Suppressor macrophage treated with lipopolysaccharide for 1 hour (primary cell): ENCODE measurements around the gene COLEC12.

Source experiments
- DNase-seq, 3 donors: peaks; one replicate each; pipeline ENCODE4 v3.0.0-alpha.2; 2020 to 2022

The COLEC12 gene

DNA sequence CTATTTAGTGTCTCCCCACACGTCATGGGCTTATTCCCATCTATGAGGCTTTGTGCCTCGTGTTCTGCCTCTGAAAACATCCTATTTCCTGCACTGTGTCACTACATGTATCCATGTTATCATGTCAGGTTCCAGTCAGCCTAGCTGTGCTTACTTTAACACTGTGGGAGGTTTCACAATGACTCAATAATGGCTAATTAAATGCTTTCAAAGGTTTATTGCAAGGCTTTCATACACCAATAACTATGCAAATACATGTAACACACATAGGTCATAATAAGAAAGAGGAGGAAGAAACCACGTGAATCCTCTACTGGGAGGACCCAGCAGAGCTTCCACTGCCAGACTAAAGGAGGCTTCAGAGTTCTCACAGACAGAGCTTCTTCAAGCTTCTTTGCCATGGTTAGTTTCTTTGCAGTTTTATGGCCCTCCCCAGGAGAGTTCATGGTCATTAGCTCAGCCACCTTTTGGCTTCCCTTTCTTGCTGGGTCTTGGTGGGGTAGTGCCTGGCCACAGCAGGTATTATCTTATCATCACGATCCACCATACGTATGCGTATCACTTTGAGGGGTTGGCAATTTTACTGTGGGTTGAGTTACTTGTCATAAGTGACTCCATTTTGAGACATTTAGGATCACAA is 5.1 kb upstream of the COLEC12 start:
- DNase-seq: no peak

GRCh38 chr18:501406-501714 is 859 bp upstream of the COLEC12 start:
- DNase-seq: peak in 1 of 3 donors; percentile 16

- peak in 2 of 3 donors; percentile 42 to 61 for DNase-seq
Observed at GRCh38 chr18:499776-500631, 497 bp downstream of the COLEC12 start.

DNA sequence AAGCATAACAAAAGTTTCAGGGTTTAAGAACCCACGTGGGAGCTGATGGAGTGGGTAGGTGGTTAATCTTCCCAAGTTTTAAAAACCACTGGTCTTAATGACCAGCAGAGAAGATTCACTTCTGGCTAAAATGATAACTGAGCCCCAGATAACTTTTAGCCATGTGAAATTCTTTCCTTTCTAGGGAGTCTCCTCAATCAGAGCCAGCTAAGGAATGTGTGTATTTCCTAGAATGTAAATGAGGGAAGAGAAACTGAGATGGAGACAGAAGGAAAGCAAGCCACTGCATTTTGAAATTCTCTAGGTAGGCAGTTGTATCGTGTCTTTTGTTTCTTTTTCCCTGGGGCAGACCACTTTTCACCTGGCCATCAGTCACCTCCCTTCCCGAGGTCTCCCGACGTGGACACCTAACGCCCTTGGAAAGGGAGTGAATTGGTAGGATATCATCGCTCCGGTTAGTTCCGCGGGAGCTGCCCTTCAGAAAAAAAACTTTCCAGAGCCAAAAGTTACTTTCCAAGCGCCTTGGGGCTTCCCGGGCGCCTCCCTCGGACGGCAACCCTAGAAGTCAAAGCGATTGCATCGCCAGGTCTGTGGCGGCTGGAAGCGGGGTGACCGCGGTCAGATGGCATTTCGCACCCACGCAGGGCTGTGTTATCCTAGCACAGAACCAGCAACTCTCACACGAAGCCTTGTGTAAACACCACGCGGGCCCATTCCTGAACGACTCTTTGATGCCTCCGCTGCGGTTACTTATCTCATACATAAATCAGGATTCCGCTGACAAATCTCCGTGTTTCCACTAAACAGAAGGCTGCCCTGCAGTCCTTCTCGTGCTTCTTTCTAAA is 1.3 kb downstream of the COLEC12 start:
- peak; percentile 85 to 91 (median 86) for DNase-seq

DNA sequence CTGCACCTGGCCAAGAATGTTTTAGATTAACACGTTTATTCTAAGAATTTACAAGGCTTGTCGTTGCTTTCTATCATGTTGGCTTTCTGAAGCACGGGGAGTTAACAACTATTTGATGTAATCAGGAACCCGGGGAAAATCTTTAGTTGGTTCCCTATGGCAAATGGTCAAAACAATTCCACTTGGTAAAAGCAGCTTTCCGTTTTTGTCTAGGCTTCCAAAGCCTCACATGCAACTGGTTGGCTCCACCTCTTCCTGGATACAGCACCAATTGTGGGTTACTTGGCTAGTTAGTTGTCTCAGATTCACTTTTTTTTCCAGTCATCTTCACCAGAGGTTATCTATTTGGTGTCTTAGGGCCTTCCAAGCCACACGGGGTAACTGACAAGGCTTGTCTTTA is 2.8 kb downstream of the COLEC12 start:
- no peak for DNase-seq

DNA sequence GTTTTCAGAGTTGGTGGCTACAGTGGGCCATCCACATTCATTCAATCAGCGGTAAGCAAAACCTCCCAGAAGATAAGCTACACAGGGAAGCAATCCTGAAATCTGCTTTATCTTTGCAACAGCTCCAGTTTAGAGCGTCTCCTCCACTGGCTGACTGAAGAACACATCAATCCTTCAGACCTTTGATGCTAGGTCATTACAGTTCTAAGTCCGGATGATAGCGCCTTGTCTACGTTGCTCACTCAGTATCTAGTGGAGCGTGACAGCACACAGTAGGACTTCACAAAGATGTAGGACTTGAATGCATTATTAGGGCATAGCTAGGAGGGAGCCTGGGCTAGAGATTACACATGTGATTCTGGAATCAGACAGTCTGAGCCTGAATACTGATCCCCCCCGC is 5.0 kb downstream of the COLEC12 start:
- no peak for DNase-seq

- peak; percentile 36 to 73 (median 71) for DNase-seq
Observed at GRCh38 chr18:495017-495416, 5.5 kb downstream of the COLEC12 start.

DNA sequence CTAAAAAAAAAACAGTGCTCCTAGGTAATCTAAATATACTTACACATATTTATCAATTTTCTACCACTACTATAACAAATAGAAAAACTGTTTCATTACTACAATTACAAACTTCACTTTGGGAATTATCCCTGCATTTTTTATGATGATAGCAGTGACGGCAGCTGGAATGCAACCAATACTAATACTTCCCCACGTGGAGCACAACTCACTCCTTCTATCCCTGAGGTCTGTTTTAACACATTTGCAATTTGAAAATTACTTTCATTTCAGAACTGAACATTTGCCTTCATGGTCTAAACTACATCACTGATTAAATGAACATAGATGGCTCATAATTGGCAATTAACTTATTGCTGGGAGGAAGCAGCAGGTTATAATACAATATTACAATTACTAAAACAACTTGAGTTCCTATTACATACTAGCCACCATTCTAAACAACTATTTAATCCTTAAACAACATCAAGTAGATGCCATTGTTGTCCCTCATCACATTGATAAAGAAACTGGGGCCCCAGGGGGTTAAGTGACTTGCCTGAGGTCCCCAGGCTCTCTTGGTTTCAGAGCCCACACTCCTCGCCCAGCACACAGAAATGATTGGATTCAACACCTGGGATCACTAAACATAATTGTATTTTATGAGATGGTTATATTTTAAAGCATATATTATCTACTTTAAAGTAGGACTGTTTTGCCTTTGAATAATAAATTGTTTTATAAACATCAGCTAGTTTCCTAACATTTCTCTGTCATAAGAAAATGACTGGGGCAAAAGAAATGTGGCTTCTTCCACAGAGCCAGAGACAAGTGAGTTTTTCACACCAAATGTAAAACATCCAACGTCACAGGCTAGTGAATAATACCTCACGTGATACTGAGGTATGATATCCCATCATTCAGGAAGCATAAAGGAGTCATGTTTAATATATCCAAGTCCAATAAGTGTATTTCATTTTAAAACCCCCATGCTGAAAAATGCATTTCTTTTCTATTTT is 6.2 kb downstream of the COLEC12 start:
- peak in 2 of 3 donors; percentile 42 to 52 for DNase-seq

GRCh38 chr18:492451-492850 is 8.1 kb downstream of the COLEC12 start:
- no peak for DNase-seq

DNA sequence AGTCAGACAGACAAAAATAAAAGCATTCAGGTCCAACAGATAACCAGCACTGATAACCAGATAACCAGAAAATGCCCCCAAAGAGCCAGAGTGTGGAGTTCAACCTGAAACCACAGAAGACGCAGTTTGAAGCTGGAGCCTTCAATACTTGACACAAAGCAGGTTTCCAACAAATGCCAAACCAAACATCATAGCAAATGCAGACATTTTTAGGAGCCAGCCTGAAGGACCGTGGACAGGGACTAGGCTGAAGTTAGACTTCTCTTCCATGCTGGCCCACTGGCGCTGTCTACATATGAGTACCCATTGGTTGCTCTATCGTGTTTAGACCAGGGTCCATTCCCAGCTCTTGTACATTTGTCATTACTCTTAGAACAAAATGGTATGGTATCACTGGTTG is 9.9 kb downstream of the COLEC12 start:
- no peak for DNase-seq

DNA sequence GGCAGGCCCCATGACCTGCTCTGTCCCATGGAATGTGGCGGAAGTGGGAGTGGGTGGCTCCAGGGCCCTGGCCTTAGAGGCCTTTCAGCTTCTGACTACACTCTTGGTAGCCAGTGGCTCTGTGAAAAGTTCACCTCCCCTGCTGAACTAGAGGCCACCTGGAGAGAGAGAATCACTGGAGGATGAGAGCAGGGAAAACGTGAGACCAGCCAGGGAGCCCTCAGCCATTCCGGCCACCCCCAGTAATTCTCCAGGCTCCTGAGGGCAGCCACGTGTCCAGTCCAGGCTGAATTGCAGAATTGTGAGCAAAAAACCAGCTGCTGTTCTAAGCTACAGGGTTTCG is 10.5 kb downstream of the COLEC12 start:
- DNase-seq: no peak

GRCh38 chr18:489244-490023 is 11.1 kb downstream of the COLEC12 start:
- DNase-seq: peak; percentile 37 to 73 (median 64)

DNA sequence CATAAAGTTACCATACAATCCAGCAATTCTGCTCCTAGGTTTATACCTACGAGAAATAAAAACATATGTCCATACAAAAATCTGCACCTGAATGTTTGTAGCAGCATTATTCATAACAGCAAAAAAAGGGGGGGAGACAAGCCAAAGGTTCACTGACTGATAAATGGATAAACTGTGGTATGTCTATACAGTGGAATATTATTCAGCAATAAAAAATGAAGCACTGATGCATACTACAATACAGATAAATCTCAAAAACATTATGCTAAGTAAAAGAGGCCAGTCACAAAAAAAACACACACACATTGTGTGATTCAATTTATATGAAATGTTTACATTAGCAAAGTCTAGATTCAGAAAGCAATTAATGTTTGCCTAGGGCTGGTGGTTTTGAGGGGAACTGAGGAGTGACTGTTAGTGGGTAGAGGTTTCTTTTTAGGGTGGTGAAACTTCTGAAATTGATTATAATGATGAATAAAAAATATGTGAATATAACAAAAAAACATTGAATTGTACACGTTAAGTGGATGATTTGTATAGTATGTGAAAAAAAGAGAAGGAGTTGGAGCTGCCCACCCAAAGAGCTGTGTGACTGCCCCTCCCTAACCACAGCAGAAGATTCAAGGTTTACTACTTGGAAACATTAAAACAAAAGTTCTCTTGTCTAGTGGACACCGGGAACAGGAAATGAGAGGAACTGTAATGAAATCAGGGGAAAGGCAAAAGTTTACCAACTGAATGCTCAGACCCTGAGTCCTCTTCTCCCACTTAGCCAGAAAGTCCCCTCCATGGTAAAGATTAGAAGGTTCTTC is 13.4 kb downstream of the COLEC12 start:
- DNase-seq: peak; percentile 42 to 63 (median 45)

GRCh38 chr18:484749-485464 is 15.6 kb downstream of the COLEC12 start:
- peak; percentile 69 to 78 (median 71) for DNase-seq

- peak; percentile 54 to 72 (median 71) for DNase-seq
Observed at GRCh38 chr18:478681-479080, 21.8 kb downstream of the COLEC12 start.

GRCh38 chr18:477565-477964 is 22.9 kb downstream of the COLEC12 start:
- DNase-seq: peak in 1 of 3 donors; percentile 15

DNA sequence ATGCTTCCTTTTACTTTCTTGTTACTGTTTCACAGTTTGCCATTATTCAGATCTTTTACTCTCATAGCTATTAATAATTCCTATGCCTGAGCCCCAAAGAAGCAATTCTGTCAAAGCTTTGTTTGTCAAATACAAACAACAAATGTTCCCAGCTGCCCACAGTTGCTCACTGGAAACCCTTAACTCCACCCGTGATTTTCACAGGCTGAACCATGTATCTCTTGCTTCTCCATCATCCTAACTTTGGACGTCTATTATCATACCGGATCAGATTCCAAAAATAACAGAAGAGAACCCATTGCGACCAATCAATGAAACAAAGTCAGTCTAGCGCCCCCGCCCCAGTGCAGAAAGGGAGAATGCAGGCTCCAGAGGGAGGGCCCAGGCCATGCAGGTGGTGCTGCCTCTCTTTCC is 24.2 kb downstream of the COLEC12 start:
- no peak for DNase-seq

GRCh38 chr18:475202-476031 is 25.1 kb downstream of the COLEC12 start:
- DNase-seq: no peak

DNA sequence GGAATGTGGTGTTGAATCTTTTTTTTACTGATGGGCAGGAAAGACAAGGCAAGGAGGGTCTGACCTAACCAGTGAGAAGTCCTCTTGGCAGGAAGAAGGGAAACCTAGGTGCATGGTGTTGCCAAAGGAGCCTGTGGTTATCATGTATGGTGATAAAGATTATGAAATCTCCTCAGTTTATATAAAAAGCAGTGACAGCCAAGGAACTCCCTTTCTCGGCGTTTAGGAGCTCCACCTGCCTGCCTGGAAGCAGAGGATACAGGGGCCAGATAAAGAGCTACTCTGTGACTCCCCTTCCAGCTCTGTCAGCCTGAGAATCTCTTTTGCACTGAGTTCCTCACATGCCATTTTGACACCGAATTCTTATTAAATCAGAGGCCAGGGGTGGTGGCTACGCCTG is 26.1 kb downstream of the COLEC12 start:
- DNase-seq: no peak
